Neural cell (in vitro differentiated cells): Measurements from ENCODE around the gene PLCH1. TPM values are rescaled to one million over a fixed set of nuclear protein-coding genes. Genes with fewer than 3 reads are reported as not detected.

Source experiments
- H2AFZ ChIP-seq: fragments of 200-600, 300-800 bp; sonication (generic), shearing (Covaris generic); 2 replicates; pipeline ENCODE4 v1.6.0; 2014; ENCODE audit warnings: low read depth, mild to moderate bottlenecking, antibody characterized with exemption, low read length, moderate library complexity
- H3F3A ChIP-seq: fragments of 200-600 bp; shearing (Covaris generic); 2 replicates; pipeline ENCODE4 v1.6.1; 2016; ENCODE audit warnings: mild to moderate bottlenecking, moderate library complexity, mixed read lengths, antibody characterized with exemption, low read length; ENCODE audit not compliant: insufficient read depth, poor library complexity, severe bottlenecking
- H3K27ac ChIP-seq: fragments of 200-600, 300-800 bp; sonication (generic), shearing (Covaris generic); 2 replicates; pipeline ENCODE4 v1.5.1; 2014; ENCODE audit warnings: mild to moderate bottlenecking, low read length, moderate library complexity
- H3K27me3 ChIP-seq: fragments of 300-800, 200-600 bp; sonication (generic), shearing (Covaris generic); 2 replicates; pipeline ENCODE4 v1.6.0; 2014; ENCODE audit warnings: mild to moderate bottlenecking, low read depth, low read length, moderate library complexity; ENCODE audit not compliant: insufficient read depth
- H3K36me3 ChIP-seq: fragments of 300-800, 200-600 bp; sonication (generic), shearing (Covaris generic); 2 replicates; pipeline ENCODE4 v1.5.1; 2014; ENCODE audit warnings: mild to moderate bottlenecking, antibody characterized with exemption, low read length, moderate library complexity; ENCODE audit not compliant: insufficient read depth
- H3K4me2 ChIP-seq: fragments of 300-800, 200-600 bp; sonication (generic), shearing (Covaris generic); 2 replicates; pipeline ENCODE4 v1.6.0; 2014; ENCODE audit warnings: mild to moderate bottlenecking, low read length
- H3K4me3 ChIP-seq: fragments of 300-800, 200-600 bp; sonication (generic), shearing (Covaris generic); 2 replicates; pipeline ENCODE4 v1.5.1; 2014; ENCODE audit warnings: mild to moderate bottlenecking, low read length, moderate library complexity
- H3K79me2 ChIP-seq: fragments of 200-600 bp; shearing (Covaris generic); replicated peaks from 2 replicates; pipeline ENCODE4 v1.6.0; 2014; ENCODE audit warnings: mild to moderate bottlenecking, low read length, moderate library complexity; ENCODE audit not compliant: insufficient read depth
- H3K9ac ChIP-seq: fragments of 300-800, 200-600 bp; sonication (generic), shearing (Covaris generic); 2 replicates; pipeline ENCODE4 v1.6.1; 2016; ENCODE audit warnings: mild to moderate bottlenecking, low read length, mixed read lengths
- H3K9me2 ChIP-seq: fragments of 200-600 bp; shearing (Covaris generic); 2 replicates; pipeline ENCODE4 v1.6.1; 2016; ENCODE audit warnings: mild to moderate bottlenecking, low read length, mixed read lengths; ENCODE audit not compliant: insufficient read depth
- H3K9me3 ChIP-seq: fragments of 200-600, 300-800 bp; sonication (generic), shearing (Covaris generic); 2 replicates; pipeline ENCODE4 v1.6.1; 2016; ENCODE audit warnings: mild to moderate bottlenecking, mixed run types, low read length, moderate library complexity, mixed read lengths
- H4K20me1 ChIP-seq: fragments of 200-600 bp; shearing (Covaris generic); 2 replicates; pipeline ENCODE4 v1.6.1; 2016; ENCODE audit warnings: mild to moderate bottlenecking, mixed run types; ENCODE audit not compliant: insufficient read depth
- EP300 ChIP-seq: fragments of 450-650 bp; conservative IDR thresholded peaks from 2 replicates; pipeline ENCODE4 v1.6.1; 2014; ENCODE audit warnings: antibody characterized with exemption, mild to moderate bottlenecking, moderate library complexity; ENCODE audit not compliant: poor library complexity, severe bottlenecking
- EZH2 ChIP-seq: fragments of 200-600, 300-800 bp; shearing (Covaris generic), sonication (generic); IDR thresholded peaks from 2 replicates; pipeline ENCODE4 v1.6.1; 2014; ENCODE audit warnings: antibody characterized with exemption, low read length, borderline replicate concordance, mild to moderate bottlenecking; ENCODE audit not compliant: insufficient read depth, poor library complexity, severe bottlenecking
- MXI1 ChIP-seq: fragments of 450-650 bp; conservative IDR thresholded peaks from 2 replicates; pipeline ENCODE4 v1.6.1; 2014; ENCODE audit warnings: antibody characterized with exemption, mild to moderate bottlenecking; ENCODE audit not compliant: poor library complexity, severe bottlenecking
- POLR2AphosphoS5 ChIP-seq: IDR thresholded peaks from 2 replicates; pipeline ENCODE4 v1.6.1; 2012
- RAD21 ChIP-seq: fragments of 450-650 bp; conservative IDR thresholded peaks from 2 replicates; pipeline ENCODE4 v1.6.1; 2014; ENCODE audit warnings: antibody characterized with exemption, mild to moderate bottlenecking, moderate library complexity
- SMC3 ChIP-seq: fragments of 450-650 bp; conservative IDR thresholded peaks from 2 replicates; pipeline ENCODE4 v1.6.1; 2014; ENCODE audit warnings: antibody characterized with exemption, mild to moderate bottlenecking, moderate library complexity; ENCODE audit not compliant: poor library complexity
- TAF1 ChIP-seq: IDR thresholded peaks from 2 replicates; pipeline ENCODE4 v1.6.1; 2012; ENCODE audit warnings: low read depth
- polyA plus RNA-seq: library from polyadenylated mRNA; depleted of rRNA; stranded (reverse); fragments of >200 nt; gene quantifications from 2 replicates; pipeline ENCODE4 v1.2.3, GENCODE V29; 2014
- TF ChIP-seq, protein P1 (sequence below): fragments of 450-650 bp; IDR thresholded peaks from 2 replicates; pipeline ENCODE4 v1.5.1; 2014; ENCODE audit warnings: antibody characterized with exemption, mild to moderate bottlenecking, moderate library complexity; ENCODE audit not compliant: poor library complexity, severe bottlenecking
- TF ChIP-seq, protein P2 (sequence below): IDR thresholded peaks from 2 replicates; pipeline ENCODE4 v1.6.1; 2012; ENCODE audit warnings: borderline replicate concordance

The PLCH1 gene
- polyA plus RNA-seq, 1 donor from 2014 or later = 13.5 TPM

DNA sequence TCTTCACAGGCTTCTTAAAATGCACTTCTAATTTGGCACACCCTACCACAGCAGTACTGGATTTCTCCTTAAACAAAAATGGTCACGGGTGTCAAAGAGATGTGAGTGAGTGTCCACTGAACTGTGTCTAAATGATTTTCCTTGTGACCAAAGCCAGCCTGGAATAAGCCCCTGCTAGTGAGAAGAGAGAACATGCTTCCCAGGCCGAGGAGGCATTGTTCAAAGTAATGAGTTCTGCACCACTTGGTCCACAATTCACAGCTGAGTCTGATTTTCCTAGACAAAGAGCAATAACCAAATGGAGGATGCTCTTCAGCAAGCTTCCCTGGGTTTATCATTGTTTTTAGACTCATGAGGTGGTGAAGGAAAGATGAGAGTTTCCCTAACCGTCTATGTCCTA lies 3.8 kb downstream of the PLCH1 start:
- H3K27ac ChIP-seq = peak overlapping the region; percentile 37
- H3K4me2 ChIP-seq = peak overlapping the region; percentile 38
- H3K36me3 ChIP-seq = no peaks in the 10 kb centered on the region
- H3K9ac ChIP-seq = peak overlapping the region; percentile 25
- H2AFZ ChIP-seq = no peak overlapping the region
- H3K27me3 ChIP-seq = no peaks in the 10 kb centered on the region
- no peaks in the 10 kb centered on the region for H3K9me3 ChIP-seq
- H3K4me3 ChIP-seq = peak overlapping the region; percentile 46
- peaks cover 62% of the 10 kb centered on the region for H3K79me2 ChIP-seq
- H3F3A ChIP-seq = peaks cover 3% of the 10 kb centered on the region
- TF ChIP-seq, protein P1, sequence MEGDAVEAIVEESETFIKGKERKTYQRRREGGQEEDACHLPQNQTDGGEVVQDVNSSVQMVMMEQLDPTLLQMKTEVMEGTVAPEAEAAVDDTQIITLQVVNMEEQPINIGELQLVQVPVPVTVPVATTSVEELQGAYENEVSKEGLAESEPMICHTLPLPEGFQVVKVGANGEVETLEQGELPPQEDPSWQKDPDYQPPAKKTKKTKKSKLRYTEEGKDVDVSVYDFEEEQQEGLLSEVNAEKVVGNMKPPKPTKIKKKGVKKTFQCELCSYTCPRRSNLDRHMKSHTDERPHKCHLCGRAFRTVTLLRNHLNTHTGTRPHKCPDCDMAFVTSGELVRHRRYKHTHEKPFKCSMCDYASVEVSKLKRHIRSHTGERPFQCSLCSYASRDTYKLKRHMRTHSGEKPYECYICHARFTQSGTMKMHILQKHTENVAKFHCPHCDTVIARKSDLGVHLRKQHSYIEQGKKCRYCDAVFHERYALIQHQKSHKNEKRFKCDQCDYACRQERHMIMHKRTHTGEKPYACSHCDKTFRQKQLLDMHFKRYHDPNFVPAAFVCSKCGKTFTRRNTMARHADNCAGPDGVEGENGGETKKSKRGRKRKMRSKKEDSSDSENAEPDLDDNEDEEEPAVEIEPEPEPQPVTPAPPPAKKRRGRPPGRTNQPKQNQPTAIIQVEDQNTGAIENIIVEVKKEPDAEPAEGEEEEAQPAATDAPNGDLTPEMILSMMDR = no peak
- no peak for TF ChIP-seq EZH2
- TF ChIP-seq MXI1 = no peak
- TF ChIP-seq TAF1 = no peak
- TF ChIP-seq SMC3 = no peak
- no peak for TF ChIP-seq RAD21
- TF ChIP-seq, protein P2, sequence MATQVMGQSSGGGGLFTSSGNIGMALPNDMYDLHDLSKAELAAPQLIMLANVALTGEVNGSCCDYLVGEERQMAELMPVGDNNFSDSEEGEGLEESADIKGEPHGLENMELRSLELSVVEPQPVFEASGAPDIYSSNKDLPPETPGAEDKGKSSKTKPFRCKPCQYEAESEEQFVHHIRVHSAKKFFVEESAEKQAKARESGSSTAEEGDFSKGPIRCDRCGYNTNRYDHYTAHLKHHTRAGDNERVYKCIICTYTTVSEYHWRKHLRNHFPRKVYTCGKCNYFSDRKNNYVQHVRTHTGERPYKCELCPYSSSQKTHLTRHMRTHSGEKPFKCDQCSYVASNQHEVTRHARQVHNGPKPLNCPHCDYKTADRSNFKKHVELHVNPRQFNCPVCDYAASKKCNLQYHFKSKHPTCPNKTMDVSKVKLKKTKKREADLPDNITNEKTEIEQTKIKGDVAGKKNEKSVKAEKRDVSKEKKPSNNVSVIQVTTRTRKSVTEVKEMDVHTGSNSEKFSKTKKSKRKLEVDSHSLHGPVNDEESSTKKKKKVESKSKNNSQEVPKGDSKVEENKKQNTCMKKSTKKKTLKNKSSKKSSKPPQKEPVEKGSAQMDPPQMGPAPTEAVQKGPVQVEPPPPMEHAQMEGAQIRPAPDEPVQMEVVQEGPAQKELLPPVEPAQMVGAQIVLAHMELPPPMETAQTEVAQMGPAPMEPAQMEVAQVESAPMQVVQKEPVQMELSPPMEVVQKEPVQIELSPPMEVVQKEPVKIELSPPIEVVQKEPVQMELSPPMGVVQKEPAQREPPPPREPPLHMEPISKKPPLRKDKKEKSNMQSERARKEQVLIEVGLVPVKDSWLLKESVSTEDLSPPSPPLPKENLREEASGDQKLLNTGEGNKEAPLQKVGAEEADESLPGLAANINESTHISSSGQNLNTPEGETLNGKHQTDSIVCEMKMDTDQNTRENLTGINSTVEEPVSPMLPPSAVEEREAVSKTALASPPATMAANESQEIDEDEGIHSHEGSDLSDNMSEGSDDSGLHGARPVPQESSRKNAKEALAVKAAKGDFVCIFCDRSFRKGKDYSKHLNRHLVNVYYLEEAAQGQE = no peak
- no peak for TF ChIP-seq POLR2AphosphoS5
- no peak for TF ChIP-seq EP300
- no peaks in the 10 kb centered on the region for H4K20me1 ChIP-seq
- no peaks in the 10 kb centered on the region for H3K9me2 ChIP-seq

DNA sequence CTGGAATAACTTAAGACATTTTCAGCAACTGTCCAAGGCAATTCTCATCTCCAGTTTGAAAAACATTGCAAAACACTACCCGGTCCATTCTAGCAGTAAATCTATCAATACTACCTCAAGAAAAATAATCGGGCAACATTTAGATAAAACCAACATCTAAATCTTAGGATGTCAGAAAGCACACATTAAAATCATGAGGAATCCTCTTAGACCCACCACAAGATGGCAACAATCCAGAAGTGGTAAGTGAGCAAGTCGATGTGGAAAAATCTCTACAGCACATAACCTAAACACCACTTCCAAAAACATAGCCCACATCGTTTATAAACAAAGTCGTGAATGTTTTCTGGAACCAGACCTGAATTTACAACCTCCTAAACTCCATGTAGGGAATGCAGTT lies 5.7 kb downstream of the PLCH1 start:
- H3K4me2 ChIP-seq = no peak overlapping the region
- H3K9ac ChIP-seq = no peak overlapping the region
- no peaks in the 10 kb centered on the region for H3K9me3 ChIP-seq
- no peak overlapping the region for H2AFZ ChIP-seq
- no peaks in the 10 kb centered on the region for H3K27me3 ChIP-seq
- TF ChIP-seq, protein P1 = peak; percentile 30
- TF ChIP-seq EZH2 = no peak
- TF ChIP-seq SMC3 = no peak
- no peaks in the 10 kb centered on the region for H3F3A ChIP-seq
- H3K36me3 ChIP-seq = no peaks in the 10 kb centered on the region
- H4K20me1 ChIP-seq = no peaks in the 10 kb centered on the region
- no peaks in the 10 kb centered on the region for H3K9me2 ChIP-seq
- no peak overlapping the region for H3K27ac ChIP-seq
- H3K79me2 ChIP-seq = peaks cover 70% of the 10 kb centered on the region
- no peak overlapping the region for H3K4me3 ChIP-seq
